Measurements from ENCODE around the gene ARHGAP23. TPM values are rescaled to one million over a fixed set of nuclear protein-coding genes. Genes with fewer than 3 reads are reported as not detected.

The ARHGAP23 gene
- total RNA-seq, 1 experiment from 2014 or later, result 140 TPM

- no TSS peak for BruUV-seq (replicated peaks)
- peaks cover 63% of the 10 kb centered on the region for H3K27me3 Mint-ChIP-seq (ENCODE audit: unreplicated experiment)
- H3K4me3 Mint-ChIP-seq (ENCODE audit: low read depth, unreplicated experiment), result no peak overlapping the region
- peaks cover 4% of the 10 kb centered on the region for H3K36me3 Mint-ChIP-seq (ENCODE audit: insufficient read depth, unreplicated experiment)
- H3K9me3 Mint-ChIP-seq (ENCODE audit: low read depth, unreplicated experiment), result no peaks in the 10 kb centered on the region
- intact Hi-C loops (cut with micrococcal nuclease; ENCODE audit: unreplicated experiment), result no loop called here
- H3K4me1 Mint-ChIP-seq (ENCODE audit: low read depth, unreplicated experiment), result no peaks in the 10 kb centered on the region
- CTCF ChIA-PET, result interaction anchor here (0.5 to 6.2 kb wide), 9 partner anchors 8 to 845 kb away, joined by 3 to 62 read pairs (median 4); no protein-coding TSS in a partner anchor
- no peak for TF ChIP-seq CTCF (IDR thresholded peaks at IDR 0.05; ENCODE audit: unreplicated experiment)
- DNase-seq, result no peak
- H3K27ac Mint-ChIP-seq (ENCODE audit: unreplicated experiment), result no peak overlapping the region
Measured at GRCh38 chr17:38547444-38547843, 119.2 kb downstream of the ARHGAP23 start.

GRCh38 chr17:38549285-38549684 is 121.0 kb downstream of the ARHGAP23 start:
- peaks cover 5% of the 10 kb centered on the region for H3K36me3 Mint-ChIP-seq (ENCODE audit: insufficient read depth, unreplicated experiment)
- peaks cover 45% of the 10 kb centered on the region for H3K27me3 Mint-ChIP-seq (ENCODE audit: unreplicated experiment)

GRCh38 chr17:38550661-38551060 is 122.4 kb downstream of the ARHGAP23 start:
- no TSS peak for BruUV-seq (replicated peaks)
- peaks cover 43% of the 10 kb centered on the region for H3K27me3 Mint-ChIP-seq (ENCODE audit: unreplicated experiment)
- DNase-seq, result peak; percentile 47
- no peaks in the 10 kb centered on the region for H3K9me3 Mint-ChIP-seq (ENCODE audit: low read depth, unreplicated experiment)
- H3K4me3 Mint-ChIP-seq (ENCODE audit: low read depth, unreplicated experiment), result no peak overlapping the region
- no peaks in the 10 kb centered on the region for H3K4me1 Mint-ChIP-seq (ENCODE audit: low read depth, unreplicated experiment)
- TF ChIP-seq CTCF (IDR thresholded peaks at IDR 0.05; ENCODE audit: unreplicated experiment), result no peak
- H3K27ac Mint-ChIP-seq (ENCODE audit: unreplicated experiment), result no peak overlapping the region
- intact Hi-C loops (cut with micrococcal nuclease; ENCODE audit: unreplicated experiment), result no loop called here
- H3K36me3 Mint-ChIP-seq (ENCODE audit: insufficient read depth, unreplicated experiment), result peaks cover 5% of the 10 kb centered on the region
- CTCF ChIA-PET, result interaction anchor here (0.6 to 6.2 kb wide), 5 partner anchors 8 to 113 kb away, joined by 3 to 62 read pairs (median 7); no protein-coding TSS in a partner anchor

More at GRCh38 chr17:38549285-38549684, 121.0 kb downstream of the ARHGAP23 start:
- Mint-ChIP-seq H3K9me3 (ENCODE audit: low read depth, unreplicated experiment) (no peaks in the 10 kb centered on the region), H3K4me3 (ENCODE audit: low read depth, unreplicated experiment) (no peak overlapping the region), H3K27ac (ENCODE audit: unreplicated experiment) (no peak overlapping the region), H3K4me1 (ENCODE audit: low read depth, unreplicated experiment) (no peaks in the 10 kb centered on the region)
- BruUV-seq (replicated peaks), result no TSS peak
- intact Hi-C loops (cut with micrococcal nuclease; ENCODE audit: unreplicated experiment), result no loop called here
- no peak for TF ChIP-seq CTCF (IDR thresholded peaks at IDR 0.05; ENCODE audit: unreplicated experiment)
- DNase-seq, result no peak
- CTCF ChIA-PET, result interaction anchor here (0.9 to 6.2 kb wide), 3 partner anchors 9 to 35 kb away, joined by 3 to 62 read pairs (median 10); no protein-coding TSS in a partner anchor

GRCh38 chr17:38551121-38551520 is 122.9 kb downstream of the ARHGAP23 start:
- H3K27me3 Mint-ChIP-seq (ENCODE audit: unreplicated experiment), result peaks cover 43% of the 10 kb centered on the region
- H3K27ac Mint-ChIP-seq (ENCODE audit: unreplicated experiment), result no peak overlapping the region
- DNase-seq, result no peak
- H3K9me3 Mint-ChIP-seq (ENCODE audit: low read depth, unreplicated experiment), result no peaks in the 10 kb centered on the region
- peaks cover 3% of the 10 kb centered on the region for H3K4me1 Mint-ChIP-seq (ENCODE audit: low read depth, unreplicated experiment)
- CTCF ChIA-PET, result interaction anchor here (0.8 to 6.2 kb wide), 5 partner anchors 8 to 112 kb away, joined by 3 to 62 read pairs (median 7); no protein-coding TSS in a partner anchor
- H3K4me3 Mint-ChIP-seq (ENCODE audit: low read depth, unreplicated experiment), result no peak overlapping the region
- BruUV-seq (replicated peaks), result no TSS peak
- TF ChIP-seq CTCF (IDR thresholded peaks at IDR 0.05; ENCODE audit: unreplicated experiment), result no peak
- H3K36me3 Mint-ChIP-seq (ENCODE audit: insufficient read depth, unreplicated experiment), result peaks cover 6% of the 10 kb centered on the region
- intact Hi-C loops (cut with micrococcal nuclease; ENCODE audit: unreplicated experiment), result no loop called here

Measured in Calu3 (cell line).